Loucy (cell line): ENCODE results near the gene IGSF9B.

Experiments
- EZH2phosphoT487 ChIP-seq: fragments of 200-600 bp; IDR thresholded peaks from 2 replicates; pipeline ENCODE4 v1.6.1; 2018; ENCODE audit warnings: antibody characterized with exemption, mild to moderate bottlenecking, moderate library complexity, borderline replicate concordance
- TF ChIP-seq, protein P1 (sequence below): fragments of 200-600 bp; sonication (generic); conservative IDR thresholded peaks from 2 replicates; pipeline ENCODE4 v1.5.1; 2014; ENCODE audit warnings: mild to moderate bottlenecking, antibody characterized with exemption, low read length

DNA sequence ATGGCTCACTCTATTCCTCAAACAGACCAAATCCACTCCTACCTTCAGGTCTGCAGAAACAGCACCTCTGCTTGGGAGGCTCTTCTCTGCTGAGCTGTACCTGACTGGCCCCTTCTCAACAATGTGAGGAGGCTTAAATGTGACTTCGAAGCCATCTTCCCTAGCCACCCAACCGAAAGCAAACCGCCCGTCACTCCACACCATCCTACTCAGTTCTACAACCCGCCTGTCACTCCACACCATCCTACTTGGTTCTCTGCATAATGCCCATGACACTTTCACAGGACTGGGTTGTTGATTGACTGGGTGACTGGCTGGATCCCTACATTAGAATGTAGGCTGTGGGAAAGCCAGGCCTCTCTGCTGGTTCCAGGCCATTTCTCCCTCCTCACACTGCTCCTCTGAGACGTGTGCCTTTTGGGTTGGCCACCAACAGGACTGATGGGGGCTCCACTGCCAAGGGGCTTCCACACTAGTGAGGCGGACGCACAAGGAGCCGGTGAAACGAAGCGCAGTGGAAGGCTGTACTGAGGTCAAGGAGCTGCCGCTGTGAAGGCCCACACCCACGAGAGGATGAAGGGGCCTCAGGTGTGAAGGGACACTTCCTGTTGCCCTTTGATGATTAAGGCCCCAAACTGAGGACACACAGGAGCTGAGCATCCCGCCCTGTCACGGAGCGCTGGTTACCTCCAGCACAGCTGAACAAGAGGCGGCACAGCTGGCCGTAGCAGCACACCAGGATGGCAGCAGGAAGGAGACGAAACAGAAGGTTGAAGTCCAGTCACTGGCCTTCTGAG, 64.0 kb downstream of the IGSF9B start:
- TF ChIP-seq, protein P1, sequence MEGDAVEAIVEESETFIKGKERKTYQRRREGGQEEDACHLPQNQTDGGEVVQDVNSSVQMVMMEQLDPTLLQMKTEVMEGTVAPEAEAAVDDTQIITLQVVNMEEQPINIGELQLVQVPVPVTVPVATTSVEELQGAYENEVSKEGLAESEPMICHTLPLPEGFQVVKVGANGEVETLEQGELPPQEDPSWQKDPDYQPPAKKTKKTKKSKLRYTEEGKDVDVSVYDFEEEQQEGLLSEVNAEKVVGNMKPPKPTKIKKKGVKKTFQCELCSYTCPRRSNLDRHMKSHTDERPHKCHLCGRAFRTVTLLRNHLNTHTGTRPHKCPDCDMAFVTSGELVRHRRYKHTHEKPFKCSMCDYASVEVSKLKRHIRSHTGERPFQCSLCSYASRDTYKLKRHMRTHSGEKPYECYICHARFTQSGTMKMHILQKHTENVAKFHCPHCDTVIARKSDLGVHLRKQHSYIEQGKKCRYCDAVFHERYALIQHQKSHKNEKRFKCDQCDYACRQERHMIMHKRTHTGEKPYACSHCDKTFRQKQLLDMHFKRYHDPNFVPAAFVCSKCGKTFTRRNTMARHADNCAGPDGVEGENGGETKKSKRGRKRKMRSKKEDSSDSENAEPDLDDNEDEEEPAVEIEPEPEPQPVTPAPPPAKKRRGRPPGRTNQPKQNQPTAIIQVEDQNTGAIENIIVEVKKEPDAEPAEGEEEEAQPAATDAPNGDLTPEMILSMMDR: no peak
- TF ChIP-seq EZH2phosphoT487: no peak
